D721Med (cell line): ENCODE measurements around the gene CUL2.

ENCODE experiments used
- DNase-seq: peaks from one replicate; pipeline ENCODE4 v3.0.0; 2011; ENCODE audit warnings: low spot score; ENCODE audit not compliant: insufficient read length
- FAIRE-seq: peaks from 2 replicates; lab custom pipeline; 2011; peaks lifted over from hg19 to GRCh38; lab: Jason Lieb, UNC
- CTCF ChIP-seq: IDR thresholded peaks from 2 replicates; pipeline ENCODE4 v1.5.1; 2012; ENCODE audit warnings: mild to moderate bottlenecking, control low read depth; ENCODE audit not compliant: insufficient read depth; ENCODE audit errors: missing control alignments

Gene CUL2

GRCh38 chr10:34959786-34960185 is 130.4 kb downstream of the CUL2 start:
- FAIRE-seq (no peak), DNase-seq (no peak)

DNA sequence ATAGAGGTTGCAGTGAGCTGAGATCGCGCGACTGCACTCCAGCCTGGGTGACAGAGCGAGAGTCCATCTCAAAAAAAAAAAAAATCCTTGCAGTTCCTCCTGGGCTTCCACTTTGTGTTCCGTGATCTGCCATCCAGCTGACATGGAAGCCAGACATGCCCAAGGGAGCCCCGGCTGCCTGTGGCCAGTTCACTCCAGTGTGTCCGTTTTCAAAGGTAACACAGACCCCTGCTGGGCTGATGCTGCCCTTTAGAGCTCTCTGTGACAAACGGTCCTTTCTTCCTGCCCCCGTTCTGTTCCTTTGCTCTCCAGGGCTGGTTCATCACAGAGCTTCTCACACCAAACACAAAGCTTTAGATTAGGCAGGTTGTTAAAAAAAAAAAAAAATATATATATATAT is 130.8 kb downstream of the CUL2 start:
- DNase-seq (no peak), FAIRE-seq (no peak)

More at GRCh38 chr10:34959786-34960185, 130.4 kb downstream of the CUL2 start:
- TF ChIP-seq CTCF, result no peak

More for the DNA sequence above, 130.8 kb downstream of the CUL2 start:
- no peak for TF ChIP-seq CTCF
